HTERT RPE-1 (cell line): ENCODE results near the gene HS3ST2.
"Not testable (repeated sequence)": the region's sequence is repeated elsewhere in the genome, so short reads cannot be mapped to it uniquely, and the experiment has no call there.

Experiments used
- in situ Hi-C: fragments of 300-500 bp; cut with MboI; formaldehyde crosslinking; loops from 4 replicates; pipeline ENCODE4 v1.14.3; 2020; ENCODE audit warnings: low sequenced_read_pairs

The HS3ST2 gene

DNA sequence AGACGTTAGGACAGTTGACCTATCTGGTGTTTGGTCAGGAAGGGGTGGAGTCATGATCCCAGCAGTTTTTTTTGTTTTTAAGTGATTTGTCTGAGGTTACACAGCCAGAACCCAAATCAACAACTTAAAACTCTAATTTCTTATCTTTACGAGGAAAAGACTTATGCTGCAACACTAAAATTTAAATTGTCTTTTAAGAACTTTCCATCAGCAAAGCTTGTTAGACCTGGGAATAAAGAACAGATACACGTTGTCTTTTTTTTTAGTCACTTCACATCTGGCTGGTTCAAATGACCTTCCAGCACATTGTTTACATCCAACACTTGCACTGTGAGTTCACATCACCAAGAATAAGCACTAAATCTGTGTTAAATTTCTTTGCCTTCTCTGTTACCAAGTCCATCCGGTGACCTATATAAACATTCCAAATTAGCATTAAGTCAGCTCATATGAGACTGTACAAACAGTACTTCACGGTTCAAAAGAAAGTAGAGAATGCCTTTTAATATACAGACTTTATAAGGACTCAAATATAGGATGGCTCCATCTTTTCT, 115.0 kb downstream of the HS3ST2 start:
- in situ Hi-C loops, result no loop called here

DNA sequence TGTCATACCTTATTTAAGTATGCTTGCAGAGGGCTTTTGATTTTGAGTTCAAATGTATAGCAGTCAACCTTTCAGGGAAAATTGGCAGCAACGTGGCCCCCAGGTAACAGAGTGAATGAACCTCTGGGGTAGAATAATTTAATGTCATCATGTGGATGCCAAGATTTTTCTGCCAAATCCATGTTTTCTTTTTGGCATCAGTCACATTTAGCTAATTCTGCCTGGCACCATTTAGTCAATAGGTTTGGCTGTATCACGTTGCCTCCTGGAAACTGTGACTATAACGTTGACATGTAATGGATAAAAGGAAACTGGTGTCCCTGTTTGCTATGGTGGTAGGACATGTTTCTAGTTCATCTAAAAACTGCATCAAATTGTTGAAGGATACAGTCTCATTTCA, 115.5 kb downstream of the HS3ST2 start:
- in situ Hi-C loops, result no loop called here

GRCh38 chr16:22932032-22932771, 118.2 kb downstream of the HS3ST2 start:
- in situ Hi-C loops, result no loop called here

DNA sequence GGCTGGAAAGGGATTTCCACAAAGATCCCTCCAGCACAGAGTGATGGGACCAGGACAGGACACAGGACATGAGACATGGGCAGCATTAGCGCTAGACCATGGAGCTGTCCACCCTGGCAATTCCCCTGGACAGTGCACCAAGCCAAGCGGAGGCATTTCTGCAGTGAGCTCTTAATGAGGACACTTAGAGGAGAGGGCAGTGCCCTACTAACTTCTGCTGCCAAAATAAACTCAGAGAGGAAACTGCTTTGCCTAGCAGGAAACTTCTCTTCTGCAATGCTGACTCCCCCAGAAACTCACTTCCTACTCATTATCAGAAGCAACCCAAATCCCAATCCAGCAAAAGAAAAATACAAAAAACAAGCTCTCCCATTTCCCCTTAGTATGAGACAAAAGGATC, 119.2 kb downstream of the HS3ST2 start:
- in situ Hi-C loops, result no loop called here

- in situ Hi-C loops, result no loop called here
These were observed 120.8 kb downstream of the HS3ST2 start for GRCh38 chr16:22934786-22935185.

- in situ Hi-C loops, result no loop called here
These were observed 123.2 kb downstream of the HS3ST2 start for GRCh38 chr16:22937169-22937568.

DNA sequence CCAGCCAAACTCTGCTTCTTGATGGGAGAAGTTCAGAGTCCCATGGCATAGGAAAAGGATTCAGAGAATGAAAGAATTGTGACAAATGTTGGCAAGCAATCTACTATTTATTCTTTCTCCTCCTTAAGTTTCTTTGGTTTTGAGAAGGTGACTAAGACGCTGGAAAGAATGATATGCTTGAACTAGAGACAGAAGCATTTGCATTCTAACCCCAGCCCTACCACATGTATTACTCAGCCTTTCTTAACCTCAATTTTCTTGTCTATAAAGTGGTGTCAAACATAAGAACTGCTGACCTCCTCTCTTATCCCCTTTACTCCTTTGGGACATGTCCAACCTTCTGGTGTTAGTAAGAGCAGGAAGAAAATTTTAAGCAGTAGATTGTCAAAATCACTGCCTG, 124.7 kb downstream of the HS3ST2 start:
- in situ Hi-C loops, result no loop called here

DNA sequence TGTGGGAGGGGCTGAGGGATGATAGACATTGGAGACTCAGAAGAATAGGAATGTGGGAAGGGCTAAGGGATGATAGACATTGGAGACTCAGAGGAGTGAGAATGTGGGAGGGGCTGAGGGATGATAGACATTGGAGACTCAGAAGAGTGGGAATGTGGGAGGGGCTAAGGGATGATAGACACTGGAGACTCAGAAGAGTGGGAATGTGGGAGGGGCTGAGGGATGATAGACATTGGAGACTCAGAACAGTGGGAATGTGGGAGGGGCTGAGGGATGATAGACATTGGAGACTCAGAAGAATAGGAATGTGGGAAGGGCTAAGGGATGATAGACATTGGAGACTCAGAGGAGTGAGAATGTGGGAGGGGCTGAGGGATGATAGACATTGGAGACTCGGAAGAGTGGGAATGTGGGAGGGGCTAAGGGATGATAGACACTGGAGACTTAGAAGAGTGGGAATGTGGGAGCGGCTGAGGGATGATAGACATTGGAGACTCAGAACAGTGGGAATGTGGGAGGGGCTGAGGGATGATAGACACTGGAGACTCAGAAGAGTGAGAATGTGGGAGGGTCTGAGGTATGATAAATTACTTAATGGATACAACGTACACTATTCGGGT, 125.9 kb downstream of the HS3ST2 start:
- in situ Hi-C loops, result not testable (repeated sequence)

GRCh38 chr16:22941970-22942501, 128.1 kb downstream of the HS3ST2 start:
- in situ Hi-C loops, result no loop called here

GRCh38 chr16:22942811-22943210, 128.8 kb downstream of the HS3ST2 start:
- in situ Hi-C loops, result no loop called here

GRCh38 chr16:22945361-22945760, 131.4 kb downstream of the HS3ST2 start:
- in situ Hi-C loops, result no loop called here

DNA sequence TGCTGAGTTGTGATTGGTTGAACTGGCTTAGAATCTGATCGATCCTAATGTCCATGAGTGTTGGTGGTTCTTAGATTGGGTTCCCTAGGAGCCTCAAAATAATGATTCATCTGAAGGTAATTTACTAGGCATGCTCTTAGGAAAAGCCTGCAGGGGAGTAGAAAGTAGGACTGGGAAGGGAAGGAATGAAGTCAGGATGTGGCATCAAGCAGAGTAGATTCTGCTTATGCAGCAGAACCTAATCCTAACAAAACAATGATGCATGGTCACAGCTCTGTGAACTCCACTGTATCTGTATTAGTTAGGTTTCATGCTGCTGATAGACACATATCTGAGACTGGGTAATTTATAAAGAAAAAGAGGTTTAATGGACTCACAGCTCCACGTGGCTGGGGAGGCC, 132.5 kb downstream of the HS3ST2 start:
- in situ Hi-C loops, result no loop called here

- in situ Hi-C loops, result no loop called here
These were observed 134.2 kb downstream of the HS3ST2 start for GRCh38 chr16:22948058-22948602.

- in situ Hi-C loops, result no loop called here
These were observed 134.8 kb downstream of the HS3ST2 start for GRCh38 chr16:22948603-22949368.

GRCh38 chr16:22955461-22956070, 141.6 kb downstream of the HS3ST2 start:
- in situ Hi-C loops, result no loop called here

DNA sequence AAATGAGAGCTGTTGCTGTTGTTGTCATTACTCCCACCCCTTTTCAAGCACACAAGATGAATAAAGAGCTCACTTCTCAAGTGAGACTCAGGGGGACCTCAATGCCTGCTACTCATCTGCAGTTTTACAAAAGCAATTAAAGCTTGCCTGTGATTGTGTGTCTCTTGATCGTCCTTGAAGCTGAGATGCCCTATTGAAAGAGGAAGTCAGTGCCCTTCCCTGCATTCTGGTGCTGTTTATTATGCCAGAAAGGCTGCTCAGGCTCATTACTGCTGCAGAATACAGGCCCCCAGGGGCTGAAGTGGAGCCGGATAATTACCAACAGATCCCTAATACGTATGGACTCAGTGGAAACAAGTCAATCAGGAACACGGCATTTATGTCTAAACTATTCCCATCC, 147.2 kb downstream of the HS3ST2 start:
- in situ Hi-C loops, result no loop called here

GRCh38 chr16:22962905-22963304, 148.9 kb downstream of the HS3ST2 start:
- in situ Hi-C loops, result no loop called here
